Measurements from ENCODE around the gene EPS8.

The EPS8 gene

DNA sequence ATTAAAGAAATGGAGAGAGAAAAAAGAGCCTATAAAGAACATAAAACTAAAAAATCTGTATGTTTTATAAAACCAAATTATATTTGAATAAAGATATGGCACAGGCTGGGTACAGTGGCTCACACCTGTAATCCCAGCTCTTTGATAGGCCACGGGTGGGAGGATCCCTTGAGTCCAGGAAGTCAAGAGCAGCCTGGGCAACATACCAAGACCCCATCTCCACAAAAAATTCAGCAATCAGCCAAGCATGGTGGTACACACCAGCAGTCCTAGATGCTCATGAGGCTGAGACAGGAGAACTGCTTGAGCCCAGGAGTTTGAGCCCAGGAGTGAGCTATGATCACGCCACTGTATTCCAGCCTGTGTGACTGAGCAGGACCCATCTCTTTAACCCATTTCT is 74.9 kb downstream of the EPS8 start:
- no peak overlapping the region for H3K27ac ChIP-seq
- TF ChIP-seq, protein P1, sequence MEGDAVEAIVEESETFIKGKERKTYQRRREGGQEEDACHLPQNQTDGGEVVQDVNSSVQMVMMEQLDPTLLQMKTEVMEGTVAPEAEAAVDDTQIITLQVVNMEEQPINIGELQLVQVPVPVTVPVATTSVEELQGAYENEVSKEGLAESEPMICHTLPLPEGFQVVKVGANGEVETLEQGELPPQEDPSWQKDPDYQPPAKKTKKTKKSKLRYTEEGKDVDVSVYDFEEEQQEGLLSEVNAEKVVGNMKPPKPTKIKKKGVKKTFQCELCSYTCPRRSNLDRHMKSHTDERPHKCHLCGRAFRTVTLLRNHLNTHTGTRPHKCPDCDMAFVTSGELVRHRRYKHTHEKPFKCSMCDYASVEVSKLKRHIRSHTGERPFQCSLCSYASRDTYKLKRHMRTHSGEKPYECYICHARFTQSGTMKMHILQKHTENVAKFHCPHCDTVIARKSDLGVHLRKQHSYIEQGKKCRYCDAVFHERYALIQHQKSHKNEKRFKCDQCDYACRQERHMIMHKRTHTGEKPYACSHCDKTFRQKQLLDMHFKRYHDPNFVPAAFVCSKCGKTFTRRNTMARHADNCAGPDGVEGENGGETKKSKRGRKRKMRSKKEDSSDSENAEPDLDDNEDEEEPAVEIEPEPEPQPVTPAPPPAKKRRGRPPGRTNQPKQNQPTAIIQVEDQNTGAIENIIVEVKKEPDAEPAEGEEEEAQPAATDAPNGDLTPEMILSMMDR (conservative IDR thresholded peaks at IDR 0.05): no peak

DNA sequence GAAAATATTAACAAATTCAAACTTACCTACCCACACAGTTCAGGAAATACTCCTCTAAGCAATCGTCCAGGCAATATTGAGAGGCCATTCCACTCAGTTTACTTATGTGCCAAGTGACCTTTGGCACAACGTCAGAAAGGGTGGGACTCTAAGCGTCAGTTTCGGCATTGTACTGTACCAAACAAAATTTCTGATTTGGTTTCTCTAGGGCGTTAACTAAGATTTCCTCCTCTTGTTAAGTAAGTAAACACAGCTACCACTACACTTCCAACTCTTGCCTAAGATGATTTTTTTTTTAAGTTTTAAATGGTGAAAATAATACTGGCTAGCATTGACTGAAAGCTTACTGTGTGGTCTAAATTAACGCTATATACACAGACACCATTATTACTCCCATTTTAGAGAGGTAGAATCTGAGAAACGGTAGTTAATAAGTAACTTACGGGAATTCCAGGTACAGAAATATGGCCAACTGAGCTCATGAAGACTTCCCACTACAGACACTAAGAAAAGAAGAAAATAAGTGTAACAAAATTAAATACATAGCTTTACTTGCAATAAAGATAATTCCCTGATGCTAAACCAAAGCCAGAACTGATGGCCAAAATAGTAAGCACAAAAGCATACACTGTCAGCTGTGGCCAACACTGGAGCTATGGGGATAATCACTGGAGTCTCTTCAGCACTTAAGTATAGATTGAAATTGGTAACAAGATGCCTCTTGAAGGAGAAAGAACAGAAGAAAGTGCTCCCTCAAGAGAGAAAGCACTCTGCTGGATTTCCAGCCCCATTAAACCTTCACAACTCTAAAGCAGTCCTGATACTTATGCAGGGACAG is 76.1 kb downstream of the EPS8 start:
- no peak overlapping the region for H3K27ac ChIP-seq
- TF ChIP-seq, protein P1 (conservative IDR thresholded peaks at IDR 0.05): no peak

DNA sequence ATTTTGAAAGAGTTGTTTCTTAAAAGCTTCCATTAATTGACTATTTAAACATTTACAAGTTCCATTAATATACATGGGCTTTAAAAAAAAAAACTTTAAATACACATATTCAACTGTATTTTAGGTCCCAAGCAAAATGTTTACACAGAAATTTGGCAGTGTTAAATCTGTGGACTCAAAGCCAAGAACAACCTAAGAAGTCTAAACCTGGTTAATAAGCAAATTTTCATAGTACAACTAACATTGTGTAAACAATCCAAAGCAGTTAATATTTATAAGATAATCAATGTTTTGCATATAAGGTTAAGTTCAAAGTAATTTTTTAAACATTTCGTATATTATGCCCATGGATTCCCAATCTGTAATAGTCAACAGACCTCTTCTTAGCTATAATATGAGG is 77.0 kb downstream of the EPS8 start:
- H3K27ac ChIP-seq: no peak overlapping the region
- TF ChIP-seq, protein P1 (conservative IDR thresholded peaks at IDR 0.05): no peak

DNA sequence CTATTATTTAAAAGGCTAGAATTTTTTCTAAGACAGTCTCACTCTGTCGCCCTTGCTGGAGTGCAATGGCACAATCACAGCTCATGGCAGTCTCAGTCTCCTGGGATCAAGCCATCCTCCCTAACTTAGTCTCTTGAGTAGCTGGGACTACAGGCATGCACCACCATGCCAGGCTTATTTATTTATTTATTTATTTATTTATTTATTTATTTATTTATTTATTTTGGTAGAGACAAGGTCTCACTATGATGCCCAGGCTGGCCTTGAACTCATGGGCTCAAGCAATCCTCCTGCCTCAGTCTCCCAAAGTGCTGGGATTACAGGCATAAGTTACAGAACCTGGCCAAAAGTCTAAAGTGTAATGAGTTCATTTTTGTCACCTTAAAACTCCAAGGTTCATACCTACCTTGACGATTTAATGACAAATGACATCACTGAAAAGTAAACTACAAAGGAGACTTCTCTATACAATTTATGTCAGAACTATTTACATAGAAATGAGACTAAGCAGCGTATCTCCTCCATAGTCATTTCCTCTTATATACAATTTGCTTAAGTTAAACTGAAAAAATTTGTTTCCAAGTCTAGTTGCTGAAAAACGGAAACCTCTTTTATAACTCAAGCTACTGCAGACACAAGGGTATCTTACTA is 78.2 kb downstream of the EPS8 start:
- TF ChIP-seq, protein P1 (conservative IDR thresholded peaks at IDR 0.05): no peak
- no peak overlapping the region for H3K27ac ChIP-seq

DNA sequence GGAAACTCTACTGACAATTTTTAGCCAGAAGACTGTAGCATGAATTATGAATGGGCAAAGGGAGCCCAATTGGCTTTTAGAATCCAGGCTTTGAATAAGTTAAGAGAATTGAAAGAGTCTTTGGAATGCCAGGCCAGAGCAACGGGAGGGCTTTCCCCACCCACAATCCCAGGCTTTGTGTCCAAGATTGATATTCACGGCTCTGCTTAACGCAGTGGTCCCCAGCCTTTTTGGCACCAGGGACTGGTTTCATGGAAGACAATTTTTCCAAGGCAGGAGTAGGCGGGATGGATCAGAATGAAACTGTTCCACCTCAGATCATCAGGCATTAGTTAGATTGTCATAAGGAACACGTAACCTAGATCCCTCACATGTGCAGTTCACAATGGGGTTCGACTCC is 79.6 kb downstream of the EPS8 start:
- TF ChIP-seq, protein P1 (conservative IDR thresholded peaks at IDR 0.05): no peak
- H3K27ac ChIP-seq: no peak overlapping the region

DNA sequence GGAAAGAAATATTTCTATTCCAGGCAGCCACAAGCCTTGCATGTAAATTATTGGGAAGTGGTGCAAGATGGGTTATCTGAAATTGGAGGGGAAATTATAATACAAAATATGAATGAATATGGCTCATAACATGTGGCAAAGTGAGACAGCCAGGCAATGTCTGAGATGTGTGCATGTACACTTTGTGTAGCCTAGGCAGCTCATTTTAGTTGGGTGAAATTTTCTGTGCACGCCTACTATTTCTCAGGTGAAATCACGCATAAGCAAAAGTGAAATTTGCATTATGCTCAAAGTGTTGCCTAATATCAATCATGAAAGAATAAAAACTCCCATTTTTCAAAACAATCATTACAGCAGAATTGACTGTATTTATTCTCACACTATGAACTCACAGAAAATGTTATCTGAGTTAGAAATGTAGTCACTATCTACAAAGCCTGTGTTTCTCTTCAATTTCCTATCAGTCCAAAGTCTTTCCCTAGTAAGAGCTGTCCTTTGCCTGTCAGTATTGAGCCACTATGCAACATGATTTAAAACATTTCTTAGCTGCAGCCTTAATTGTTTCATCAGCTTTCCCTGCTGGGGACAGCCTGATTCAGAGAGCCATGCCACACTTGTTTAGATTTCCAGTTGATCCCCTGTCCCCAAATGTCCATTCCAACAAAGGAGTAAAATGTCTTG is 80.7 kb downstream of the EPS8 start:
- TF ChIP-seq, protein P1 (conservative IDR thresholded peaks at IDR 0.05): no peak
- no peak overlapping the region for H3K27ac ChIP-seq

DNA sequence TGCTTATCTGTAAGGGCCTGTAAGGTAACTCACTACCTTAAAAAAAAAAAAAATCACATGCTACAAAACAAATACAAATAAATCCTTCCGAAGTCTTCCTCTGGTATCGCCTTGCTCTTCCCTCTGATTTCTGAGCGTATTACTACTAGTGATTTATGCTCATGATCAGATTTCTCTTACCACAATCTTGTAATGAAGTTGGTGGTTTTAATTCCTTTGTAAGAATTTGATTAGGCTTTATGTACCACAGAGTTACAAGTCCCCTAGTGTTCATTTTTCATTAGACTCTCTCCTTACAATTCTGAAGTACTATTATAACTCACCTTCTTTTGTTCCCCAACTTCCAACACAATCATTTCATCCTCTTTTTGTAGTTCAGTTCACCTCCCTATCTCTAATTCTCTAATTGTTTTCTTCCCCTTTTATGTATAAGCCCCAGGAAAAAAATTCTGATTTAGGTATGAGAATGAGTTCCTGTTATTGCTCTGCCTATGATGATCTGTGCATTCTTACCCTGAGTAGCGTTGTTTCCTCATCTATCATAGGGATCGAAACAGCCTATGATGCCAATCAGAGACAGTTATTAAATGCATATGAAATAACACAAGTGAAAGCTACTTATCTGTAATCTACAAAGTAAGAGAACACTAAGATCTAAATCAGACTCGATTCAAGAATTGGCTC is 81.5 kb downstream of the EPS8 start:
- H3K27ac ChIP-seq: no peak overlapping the region
- TF ChIP-seq, protein P1 (conservative IDR thresholded peaks at IDR 0.05): no peak
